Measurements from ENCODE around the gene RFC2. TPM values are rescaled to one million over a fixed set of nuclear protein-coding genes. Genes with fewer than 3 reads are reported as not detected.

The RFC2 gene
- total and polyA plus RNA-seq, 10 of the 15 experiments (the other 5 are each of a cell fraction or from before 2014, with no cell fraction given) = 25.8 to 145 (median 90.9) TPM

DNA sequence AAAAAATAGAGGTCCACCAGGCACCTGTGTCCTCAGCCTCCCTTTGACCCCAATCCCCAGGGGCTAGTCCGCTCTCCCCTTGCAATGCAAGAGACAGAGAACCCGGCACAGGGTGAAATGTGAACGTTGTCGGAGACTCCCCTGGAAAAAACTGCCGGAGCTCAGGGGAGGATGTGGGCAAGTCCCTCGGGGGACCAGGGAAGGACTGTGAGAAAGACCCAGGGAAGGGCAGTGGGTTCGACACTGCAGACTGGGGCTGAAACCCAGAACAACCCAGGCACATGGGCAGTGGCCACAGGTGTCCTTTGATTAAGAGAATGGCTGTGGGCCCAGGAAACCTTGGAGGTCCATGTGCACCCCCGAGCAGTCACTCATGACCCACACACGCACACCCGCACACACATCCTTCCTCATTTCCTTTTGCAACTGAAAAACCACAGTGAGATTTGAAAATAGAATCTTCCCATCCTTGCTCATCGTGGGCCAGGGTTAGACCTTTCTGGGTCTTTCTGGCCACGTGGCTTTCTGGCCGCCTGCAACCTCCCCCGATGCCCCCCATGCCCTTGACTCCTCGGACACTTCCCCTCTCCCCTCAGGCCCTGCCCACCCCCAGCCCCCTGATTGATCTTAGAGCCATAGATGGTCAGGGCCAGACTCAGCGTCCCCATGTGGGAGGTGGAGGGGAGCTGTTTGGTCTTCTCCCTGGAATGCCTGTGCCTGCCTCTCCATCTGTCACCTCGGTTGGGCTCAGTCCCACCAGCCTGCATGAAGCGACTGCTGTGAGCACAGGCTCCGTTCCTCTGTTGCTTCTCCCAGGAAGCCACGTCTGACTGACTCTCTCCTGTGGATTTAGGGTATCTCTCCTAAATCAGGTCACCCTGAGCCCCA, 36.5 kb downstream of the RFC2 start:
- peaks cover 51% of the 10 kb centered on the region for H3K79me2 ChIP-seq (ENCODE audit: control insufficient read depth, insufficient read depth, low read length)
- peak; percentile 89 for FAIRE-seq
- H3K9me3 ChIP-seq (replicated peaks; ENCODE audit: control insufficient read depth, insufficient read depth, low read length) = no peaks in the 10 kb centered on the region
- peak overlapping the region; percentile 95 for H3K27ac ChIP-seq (ENCODE audit: control insufficient read depth, insufficient read depth)
- peaks cover 18 to 29% of the 10 kb centered on the region in 2 experiments for H3K36me3 ChIP-seq (ENCODE audit: control insufficient read depth in 2 of 2, insufficient read depth in 2 of 2, low read length in 1 of 2)
- H2AFZ ChIP-seq (ENCODE audit: control insufficient read depth, low read depth, low read length) = no peak overlapping the region
- ATAC-seq = peak; percentile 63
- peaks cover 42% of the 10 kb centered on the region for H3K4me1 ChIP-seq (ENCODE audit: control insufficient read depth, insufficient read depth, low read length)
- ChIA-PET SMC1A (ENCODE audit: uncharacterized antibody, unreplicated experiment) (interaction anchor here (0.7 to 2.8 kb wide), 16 partner anchors 8 to 114 kb away, joined by 3 to 14 read pairs (median 4); partner anchors contain the start of gene LAT2), POLR2A (interaction anchor here (0.6 to 4.8 kb wide), 14 partner anchors 8 to 191 kb away, joined by 3 to 37 read pairs (median 4); partner anchors contain the start of genes CLIP2 and LAT2), CTCF (interaction anchor here (1.3 to 3.0 kb wide), 9 partner anchors 9 to 184 kb away, joined by 4 to 17 read pairs (median 9); partner anchors contain the start of gene CLIP2), RAD21 (ENCODE audit: unreplicated experiment) (interaction anchor here (0.6 to 3.1 kb wide), 14 partner anchors 8 to 484 kb away, joined by 3 to 29 read pairs (median 6); partner anchors contain the start of genes CLIP2 and LAT2)
- H3K4me3 ChIP-seq = no peak overlapping the region
- H3K27me3 ChIP-seq (replicated peaks in 1 of 2; ENCODE audit: control insufficient read depth in 2 of 2, insufficient read depth in 2 of 2, low read length in 1 of 2) = no peaks in the 10 kb centered on the region
- H3K4me2 ChIP-seq (ENCODE audit: control insufficient read depth, insufficient read depth) = peak overlapping the region; percentile 88
- H3K9ac ChIP-seq (ENCODE audit: control insufficient read depth, insufficient read depth, low read length) = peak overlapping the region; percentile 71; the same call in 1 of the 2 replicates
- H4K20me1 ChIP-seq (ENCODE audit: control insufficient read depth, insufficient read depth) = no peaks in the 10 kb centered on the region
- TSS peak; percentile 60 for BruUV-seq (replicated peaks)
- DNase-seq (ENCODE audit: low read depth, low spot score) = peak; percentile 81
- intact Hi-C loops (cut with micrococcal nuclease; ENCODE audit: unreplicated experiment) (loop anchor here (2.0 to 5.0 kb wide), 3 partner anchors 35 to 67 kb away; partner anchors contain the start of gene RFC2), in situ Hi-C loops (cut with MboI) (no loop called here)
- WGBS (ENCODE audit: insufficient coverage, insufficient replicate concordance, low lambda C conversion rate, missing lambda C conversion rate) = 14% methylated on average over 20 of the region's 20 CpGs
- TF ChIP-seq, protein P1, sequence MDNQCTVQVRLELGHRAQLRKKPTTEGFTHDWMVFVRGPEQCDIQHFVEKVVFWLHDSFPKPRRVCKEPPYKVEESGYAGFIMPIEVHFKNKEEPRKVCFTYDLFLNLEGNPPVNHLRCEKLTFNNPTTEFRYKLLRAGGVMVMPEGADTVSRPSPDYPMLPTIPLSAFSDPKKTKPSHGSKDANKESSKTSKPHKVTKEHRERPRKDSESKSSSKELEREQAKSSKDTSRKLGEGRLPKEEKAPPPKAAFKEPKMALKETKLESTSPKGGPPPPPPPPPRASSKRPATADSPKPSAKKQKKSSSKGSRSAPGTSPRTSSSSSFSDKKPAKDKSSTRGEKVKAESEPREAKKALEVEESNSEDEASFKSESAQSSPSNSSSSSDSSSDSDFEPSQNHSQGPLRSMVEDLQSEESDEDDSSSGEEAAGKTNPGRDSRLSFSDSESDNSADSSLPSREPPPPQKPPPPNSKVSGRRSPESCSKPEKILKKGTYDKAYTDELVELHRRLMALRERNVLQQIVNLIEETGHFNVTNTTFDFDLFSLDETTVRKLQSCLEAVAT (IDR thresholded peaks at IDR 0.05) = peak; percentile 79
- TF ChIP-seq, protein P2, sequence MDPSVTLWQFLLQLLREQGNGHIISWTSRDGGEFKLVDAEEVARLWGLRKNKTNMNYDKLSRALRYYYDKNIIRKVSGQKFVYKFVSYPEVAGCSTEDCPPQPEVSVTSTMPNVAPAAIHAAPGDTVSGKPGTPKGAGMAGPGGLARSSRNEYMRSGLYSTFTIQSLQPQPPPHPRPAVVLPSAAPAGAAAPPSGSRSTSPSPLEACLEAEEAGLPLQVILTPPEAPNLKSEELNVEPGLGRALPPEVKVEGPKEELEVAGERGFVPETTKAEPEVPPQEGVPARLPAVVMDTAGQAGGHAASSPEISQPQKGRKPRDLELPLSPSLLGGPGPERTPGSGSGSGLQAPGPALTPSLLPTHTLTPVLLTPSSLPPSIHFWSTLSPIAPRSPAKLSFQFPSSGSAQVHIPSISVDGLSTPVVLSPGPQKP (IDR thresholded peaks at IDR 0.05; ENCODE audit: low read depth, low read length) = no peak
- TF ChIP-seq BMI1 (IDR thresholded peaks at IDR 0.05; ENCODE audit: borderline replicate concordance) = peak; percentile 48; the same call in 1 of the 2 replicates
- peak; percentile 33; the same call in 1 of the 2 replicates for TF ChIP-seq LARP7 (IDR thresholded peaks at IDR 0.05)
- TF ChIP-seq, protein P3, sequence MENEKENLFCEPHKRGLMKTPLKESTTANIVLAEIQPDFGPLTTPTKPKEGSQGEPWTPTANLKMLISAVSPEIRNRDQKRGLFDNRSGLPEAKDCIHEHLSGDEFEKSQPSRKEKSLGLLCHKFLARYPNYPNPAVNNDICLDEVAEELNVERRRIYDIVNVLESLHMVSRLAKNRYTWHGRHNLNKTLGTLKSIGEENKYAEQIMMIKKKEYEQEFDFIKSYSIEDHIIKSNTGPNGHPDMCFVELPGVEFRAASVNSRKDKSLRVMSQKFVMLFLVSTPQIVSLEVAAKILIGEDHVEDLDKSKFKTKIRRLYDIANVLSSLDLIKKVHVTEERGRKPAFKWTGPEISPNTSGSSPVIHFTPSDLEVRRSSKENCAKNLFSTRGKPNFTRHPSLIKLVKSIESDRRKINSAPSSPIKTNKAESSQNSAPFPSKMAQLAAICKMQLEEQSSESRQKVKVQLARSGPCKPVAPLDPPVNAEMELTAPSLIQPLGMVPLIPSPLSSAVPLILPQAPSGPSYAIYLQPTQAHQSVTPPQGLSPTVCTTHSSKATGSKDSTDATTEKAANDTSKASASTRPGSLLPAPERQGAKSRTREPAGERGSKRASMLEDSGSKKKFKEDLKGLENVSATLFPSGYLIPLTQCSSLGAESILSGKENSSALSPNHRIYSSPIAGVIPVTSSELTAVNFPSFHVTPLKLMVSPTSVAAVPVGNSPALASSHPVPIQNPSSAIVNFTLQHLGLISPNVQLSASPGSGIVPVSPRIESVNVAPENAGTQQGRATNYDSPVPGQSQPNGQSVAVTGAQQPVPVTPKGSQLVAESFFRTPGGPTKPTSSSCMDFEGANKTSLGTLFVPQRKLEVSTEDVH (IDR thresholded peaks at IDR 0.05; ENCODE audit: low read depth, partially characterized antibody) = no peak
- peak; percentile 59; the same call in 1 of the 2 replicates for TF ChIP-seq ATF7 (IDR thresholded peaks at IDR 0.05; ENCODE audit: low read depth)
- TF ChIP-seq, protein P4, sequence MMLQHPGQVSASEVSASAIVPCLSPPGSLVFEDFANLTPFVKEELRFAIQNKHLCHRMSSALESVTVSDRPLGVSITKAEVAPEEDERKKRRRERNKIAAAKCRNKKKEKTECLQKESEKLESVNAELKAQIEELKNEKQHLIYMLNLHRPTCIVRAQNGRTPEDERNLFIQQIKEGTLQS (IDR thresholded peaks at IDR 0.05; ENCODE audit: borderline replicate concordance, extremely low read depth, low read depth, low read length) = no peak
- no peak for TF ChIP-seq SUZ12 (IDR thresholded peaks at IDR 0.05; ENCODE audit: unreplicated experiment)
- peak; percentile 66; the same call in 1 of the 2 replicates for TF ChIP-seq YY1 (IDR thresholded peaks at IDR 0.05; ENCODE audit: low read depth, low read length)
- TF ChIP-seq HDAC6 (IDR thresholded peaks at IDR 0.05; ENCODE audit: unreplicated experiment) = no peak
